ENCODE measurements around the gene MAOB.

The MAOB gene

DNA sequence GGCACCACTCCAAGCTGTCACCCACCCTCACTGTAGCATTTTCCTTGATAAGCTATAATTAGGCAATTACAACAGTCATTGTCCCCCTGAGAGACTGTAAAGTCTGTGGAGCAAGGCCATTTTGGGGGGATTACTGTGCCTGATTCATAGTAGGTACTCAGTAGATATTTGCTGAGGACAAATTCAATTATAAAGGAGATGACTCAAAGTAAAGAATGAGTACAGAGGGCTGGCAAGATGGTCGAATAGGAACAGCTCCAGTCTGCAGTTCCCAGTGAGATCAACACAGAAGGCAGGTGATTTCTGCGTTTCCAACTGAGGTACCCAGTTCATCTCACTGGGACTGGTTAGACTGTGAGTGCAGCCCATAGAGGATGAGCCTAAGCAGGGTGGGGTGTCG is 42.0 kb downstream of the MAOB start:
- Mint-ChIP-seq H3K4me3 (no peak overlapping the region), H3K4me1 (no peaks in the 10 kb centered on the region), H3K27ac (no peak overlapping the region), H3K9me3 (no peaks in the 10 kb centered on the region), H3K36me3 (no peaks in the 10 kb centered on the region), H3K27me3 (peaks cover 0 to 31% of the 10 kb centered on the region in 2 donors)
- no peak for DNase-seq
- ATAC-seq (replicated peaks): no peak

DNA sequence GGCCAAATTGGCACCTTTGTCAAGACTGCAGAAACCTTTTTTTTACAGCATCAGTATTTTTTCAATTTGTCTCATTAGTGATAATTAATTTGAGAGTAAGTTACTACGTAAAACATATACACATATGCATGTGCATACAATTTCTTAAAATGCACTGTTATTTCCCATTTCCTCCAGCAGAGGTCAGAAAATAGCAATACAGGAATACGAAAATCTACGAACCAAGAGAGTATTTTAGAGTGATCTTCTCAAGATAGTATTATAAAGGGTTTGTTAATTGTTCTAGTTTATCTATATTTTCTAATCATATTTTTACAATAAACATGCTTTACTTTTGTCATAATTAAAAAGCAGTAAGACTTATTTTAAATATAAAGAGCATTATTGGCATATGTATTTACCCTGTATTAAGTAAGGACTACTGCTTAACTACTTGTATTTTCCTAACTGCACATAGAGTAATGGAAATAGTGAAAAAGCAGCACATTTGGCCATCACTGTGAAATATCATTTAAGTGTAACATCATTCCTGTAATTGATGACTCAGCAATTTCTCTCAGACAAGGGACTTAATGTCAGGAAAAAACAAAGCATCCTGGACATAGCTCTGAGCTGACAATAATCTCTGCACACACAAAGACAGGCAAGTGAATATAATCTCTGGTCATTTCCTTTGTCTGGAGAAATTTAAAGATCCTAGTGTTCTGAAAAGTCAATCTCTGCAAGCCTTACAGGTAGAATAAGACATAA is 45.6 kb downstream of the MAOB start:
- no peak overlapping the region for H3K4me3 Mint-ChIP-seq
- no peaks in the 10 kb centered on the region for H3K9me3 Mint-ChIP-seq
- H3K27ac Mint-ChIP-seq: no peak overlapping the region
- no peaks in the 10 kb centered on the region for H3K36me3 Mint-ChIP-seq
- peaks cover 0 to 25% of the 10 kb centered on the region in 2 donors for H3K27me3 Mint-ChIP-seq
- H3K4me1 Mint-ChIP-seq: no peaks in the 10 kb centered on the region
- DNase-seq (no peak), ATAC-seq (replicated peaks) (no peak)

DNA sequence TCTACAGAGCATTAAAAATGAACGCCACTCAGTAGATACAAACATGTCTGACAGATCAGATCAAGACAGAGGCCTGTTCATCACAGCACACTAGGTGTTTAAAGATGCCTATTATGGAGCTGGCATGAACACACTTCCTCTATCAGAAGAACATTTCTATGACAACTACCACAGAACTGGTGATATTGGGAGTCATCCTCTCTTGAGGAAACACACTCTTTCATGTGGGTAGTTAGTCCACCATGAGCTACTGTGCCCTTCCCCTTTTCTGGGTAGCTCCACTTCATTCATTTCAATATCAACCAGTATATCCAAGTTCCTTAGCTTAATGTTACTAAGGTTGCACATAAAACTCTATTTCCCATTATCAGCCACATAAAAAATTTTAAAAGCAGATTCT is 46.7 kb downstream of the MAOB start:
- H3K27ac Mint-ChIP-seq: no peak overlapping the region
- H3K9me3 Mint-ChIP-seq: no peaks in the 10 kb centered on the region
- no peak overlapping the region for H3K4me3 Mint-ChIP-seq
- peaks cover 0 to 21% of the 10 kb centered on the region in 2 donors for H3K27me3 Mint-ChIP-seq
- ATAC-seq (replicated peaks): peak; percentile 34 to 52
- no peaks in the 10 kb centered on the region for H3K36me3 Mint-ChIP-seq
- DNase-seq: no peak
- H3K4me1 Mint-ChIP-seq: no peaks in the 10 kb centered on the region

DNA sequence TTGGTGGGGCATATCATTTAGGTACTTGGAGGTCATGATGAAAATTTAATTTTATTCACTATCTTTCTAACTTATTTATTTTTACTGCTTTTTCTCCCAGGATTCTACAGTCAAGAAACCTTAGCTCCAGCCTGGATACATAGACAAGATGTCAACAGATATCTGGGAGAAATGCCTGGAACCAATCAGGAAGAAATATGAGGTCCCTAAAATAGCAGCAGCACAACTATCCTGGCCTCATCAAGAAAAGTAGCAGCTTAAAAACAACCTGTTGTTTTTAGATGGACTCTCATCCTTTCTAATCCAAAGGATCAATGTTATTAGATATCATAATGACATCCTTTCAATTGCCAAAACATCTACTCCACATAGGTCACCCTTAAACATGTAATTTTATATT is 54.5 kb downstream of the MAOB start:
- ATAC-seq (replicated peaks) (no peak), DNase-seq (no peak)
- no peaks in the 10 kb centered on the region for H3K9me3 Mint-ChIP-seq
- no peaks in the 10 kb centered on the region for H3K36me3 Mint-ChIP-seq
- no peaks in the 10 kb centered on the region for H3K4me1 Mint-ChIP-seq
- peaks cover 0 to 19% of the 10 kb centered on the region in 2 donors for H3K27me3 Mint-ChIP-seq
- H3K4me3 Mint-ChIP-seq: no peak overlapping the region
- no peak overlapping the region for H3K27ac Mint-ChIP-seq

DNA sequence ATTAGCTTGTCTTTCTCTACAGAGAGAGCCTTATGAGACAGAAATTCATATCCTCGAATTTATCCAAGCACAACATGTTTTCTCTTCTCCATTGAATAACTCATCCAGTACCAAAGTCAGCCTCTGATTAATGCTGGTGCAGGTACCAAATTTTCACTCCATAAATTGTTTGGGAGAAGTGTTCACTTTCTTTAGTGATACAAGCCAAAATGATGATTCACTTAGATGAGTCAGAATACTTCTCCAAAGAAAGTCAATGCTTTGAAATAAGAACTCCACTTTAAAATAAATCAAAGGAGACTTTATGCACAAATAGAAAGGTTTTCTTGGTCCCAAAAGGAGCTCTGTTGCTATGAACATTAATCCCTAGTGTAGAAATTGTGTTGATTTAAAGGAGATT is 60.2 kb downstream of the MAOB start:
- ATAC-seq (replicated peaks): no peak
- DNase-seq: no peak
- Mint-ChIP-seq H3K27me3 (peaks cover 0 to 16% of the 10 kb centered on the region in 2 donors), H3K4me1 (no peaks in the 10 kb centered on the region), H3K27ac (no peak overlapping the region), H3K4me3 (no peak overlapping the region), H3K36me3 (no peaks in the 10 kb centered on the region), H3K9me3 (no peaks in the 10 kb centered on the region)

DNA sequence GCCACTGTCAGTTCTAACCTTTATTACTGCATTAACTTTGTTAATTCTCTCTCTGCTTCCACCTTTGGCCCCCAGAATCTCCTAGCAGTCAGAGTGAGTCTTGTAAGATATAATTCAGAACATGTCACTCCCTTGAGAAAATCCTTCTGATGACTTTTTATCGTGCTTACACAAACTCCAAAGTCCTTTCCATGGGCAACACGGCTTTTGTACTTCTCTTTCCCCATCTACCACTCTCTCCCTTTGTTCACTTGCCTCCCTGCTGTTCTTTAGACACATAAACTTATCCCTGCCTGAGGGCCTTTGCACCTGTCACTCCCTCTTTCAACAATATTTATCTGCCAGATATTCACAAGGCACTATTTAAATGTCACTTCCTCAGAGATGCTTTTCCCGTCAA is 64.8 kb downstream of the MAOB start:
- Mint-ChIP-seq H3K4me1 (no peaks in the 10 kb centered on the region), H3K27me3 (peaks cover 0 to 17% of the 10 kb centered on the region in 2 donors), H3K9me3 (no peaks in the 10 kb centered on the region), H3K36me3 (no peaks in the 10 kb centered on the region), H3K4me3 (no peak overlapping the region), H3K27ac (no peak overlapping the region)
- DNase-seq (no peak), ATAC-seq (replicated peaks) (no peak)

DNA sequence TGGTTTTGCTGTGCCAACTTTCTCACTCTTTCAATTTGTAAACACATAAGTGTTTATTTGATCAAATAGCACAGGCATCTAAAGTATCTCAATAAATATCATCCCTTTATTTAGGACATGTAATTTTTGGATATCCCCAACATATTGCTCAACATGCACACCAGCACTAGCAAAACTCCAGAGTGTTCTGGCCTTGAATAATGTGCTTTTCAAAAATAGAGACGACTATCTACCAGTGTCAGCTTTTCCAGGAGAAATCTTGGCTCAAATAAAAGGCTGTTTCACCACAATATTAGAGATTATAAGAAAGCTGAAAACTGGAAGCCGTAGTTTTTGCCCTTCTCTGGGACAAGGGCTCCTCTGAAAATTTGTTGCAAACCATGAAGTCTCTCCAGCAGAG is 67.0 kb downstream of the MAOB start:
- Mint-ChIP-seq H3K4me1 (no peaks in the 10 kb centered on the region), H3K36me3 (no peaks in the 10 kb centered on the region), H3K4me3 (no peak overlapping the region), H3K27me3 (peaks cover 0 to 23% of the 10 kb centered on the region in 2 donors), H3K9me3 (no peaks in the 10 kb centered on the region), H3K27ac (no peak overlapping the region)
- no peak for DNase-seq
- ATAC-seq (replicated peaks): no peak

DNA sequence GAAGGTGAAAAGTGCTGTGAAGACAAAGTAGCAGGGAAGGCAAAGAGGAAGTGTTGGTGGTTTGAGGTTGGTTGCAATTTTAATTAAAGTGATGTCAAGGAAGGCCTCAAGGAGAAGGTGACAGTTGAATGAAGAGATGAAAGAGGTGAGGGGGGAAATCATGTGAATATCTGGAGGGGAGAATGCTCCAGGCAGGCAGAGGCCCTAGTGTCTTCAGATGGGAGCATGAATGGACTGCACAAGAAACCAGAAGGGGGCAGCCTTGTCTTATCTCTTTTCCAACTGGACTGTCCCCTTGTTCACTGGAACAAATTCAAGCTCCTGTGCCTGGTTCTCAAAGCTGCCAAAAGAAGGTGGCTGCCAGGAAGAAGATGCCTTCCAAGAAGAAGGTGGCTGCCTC is 68.4 kb downstream of the MAOB start:
- DNase-seq: no peak
- Mint-ChIP-seq H3K9me3 (no peaks in the 10 kb centered on the region), H3K36me3 (no peaks in the 10 kb centered on the region), H3K27me3 (peaks cover 0 to 25% of the 10 kb centered on the region in 2 donors), H3K4me1 (no peaks in the 10 kb centered on the region), H3K4me3 (no peak overlapping the region), H3K27ac (no peak overlapping the region)
- no peak for ATAC-seq (replicated peaks)

DNA sequence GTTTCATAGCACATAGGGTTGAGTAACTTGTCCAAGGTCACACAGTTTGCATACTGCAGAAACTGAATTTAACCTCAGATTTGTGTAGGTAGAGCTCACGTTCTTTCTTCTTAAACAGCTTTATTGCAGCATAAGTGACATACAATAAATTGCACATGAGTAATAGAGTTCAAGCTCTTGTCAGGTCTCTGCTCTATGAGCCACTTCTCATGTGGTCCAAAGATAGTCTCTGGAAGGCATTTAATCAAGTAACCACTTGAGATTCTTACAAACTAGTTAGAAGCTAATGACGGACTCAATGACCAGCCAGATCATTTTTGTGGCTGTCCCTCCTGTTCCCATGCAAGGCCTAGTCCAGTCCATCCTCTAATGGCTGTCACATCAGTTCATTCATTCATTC is 68.9 kb downstream of the MAOB start:
- no peak overlapping the region for H3K27ac Mint-ChIP-seq
- no peaks in the 10 kb centered on the region for H3K9me3 Mint-ChIP-seq
- H3K36me3 Mint-ChIP-seq: no peaks in the 10 kb centered on the region
- peaks cover 0 to 25% of the 10 kb centered on the region in 2 donors for H3K27me3 Mint-ChIP-seq
- DNase-seq: no peak
- no peaks in the 10 kb centered on the region for H3K4me1 Mint-ChIP-seq
- no peak for ATAC-seq (replicated peaks)
- no peak overlapping the region for H3K4me3 Mint-ChIP-seq

DNA sequence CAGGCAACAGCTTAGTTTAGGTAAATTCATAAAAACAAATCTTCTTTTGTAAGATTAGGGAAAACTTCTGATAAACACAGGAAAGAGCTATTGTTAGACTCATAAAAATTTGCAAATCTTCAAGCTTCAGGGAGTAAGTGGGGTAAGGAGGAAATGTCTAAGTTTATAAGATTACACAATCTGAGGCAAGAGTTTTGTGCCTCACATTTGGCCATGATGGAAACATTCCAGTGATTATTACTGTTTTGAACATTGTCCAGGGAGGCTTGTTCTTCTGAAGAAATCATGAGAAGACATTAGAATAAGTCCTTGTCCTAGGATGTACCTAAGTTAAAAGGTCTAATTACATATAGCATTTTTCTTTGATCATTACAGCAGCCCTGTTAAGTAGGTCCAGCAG is 72.8 kb downstream of the MAOB start:
- ATAC-seq (replicated peaks) (no peak), DNase-seq (no peak)
- Mint-ChIP-seq H3K9me3 (no peaks in the 10 kb centered on the region), H3K4me3 (no peak overlapping the region), H3K27me3 (peaks cover 6 to 33% of the 10 kb centered on the region in 2 donors), H3K27ac (no peak overlapping the region), H3K4me1 (no peaks in the 10 kb centered on the region), H3K36me3 (no peaks in the 10 kb centered on the region)

DNA sequence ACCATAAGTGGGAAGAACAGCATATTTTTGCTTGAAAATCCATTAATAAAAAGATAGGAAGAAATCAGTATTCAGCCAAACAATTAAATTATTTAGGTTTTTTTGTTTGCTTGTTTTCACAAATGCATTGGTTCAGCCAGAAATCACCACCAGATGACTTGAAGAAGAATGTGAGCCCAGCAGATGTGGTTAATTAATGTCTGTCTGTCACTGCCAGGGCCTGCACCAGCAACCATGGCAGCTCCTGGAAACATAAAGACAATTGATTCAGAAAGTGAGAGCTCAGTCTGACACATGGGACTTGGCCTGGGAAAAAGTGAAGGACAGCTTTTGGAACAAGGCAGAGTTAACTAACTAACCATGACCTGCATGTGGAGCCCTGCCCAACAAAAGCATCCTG is 74.0 kb downstream of the MAOB start:
- no peaks in the 10 kb centered on the region for H3K36me3 Mint-ChIP-seq
- DNase-seq (no peak), ATAC-seq (replicated peaks) (no peak)
- H3K4me1 Mint-ChIP-seq: no peaks in the 10 kb centered on the region
- H3K9me3 Mint-ChIP-seq: no peaks in the 10 kb centered on the region
- H3K27ac Mint-ChIP-seq: no peak overlapping the region
- peaks cover 6 to 32% of the 10 kb centered on the region in 2 donors for H3K27me3 Mint-ChIP-seq
- no peak overlapping the region for H3K4me3 Mint-ChIP-seq

DNA sequence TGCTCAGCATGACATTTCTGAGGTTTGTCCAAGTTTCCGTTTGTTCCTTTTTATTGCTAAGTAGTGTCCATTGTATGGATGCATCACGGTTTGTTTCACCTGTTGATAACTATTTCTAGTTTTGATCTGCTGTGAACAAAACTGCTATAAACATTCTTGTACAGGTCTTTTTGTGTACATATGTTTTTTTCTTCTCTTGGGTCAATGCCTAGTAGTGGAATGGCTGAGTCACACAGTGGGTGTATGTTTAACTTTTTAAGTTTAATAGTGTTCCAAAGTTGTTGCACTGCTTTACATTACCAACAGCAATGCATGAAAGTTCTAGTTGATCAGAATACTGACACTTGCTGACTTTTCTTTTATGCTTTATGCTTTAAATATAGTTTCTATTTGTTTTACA is 76.7 kb downstream of the MAOB start:
- ATAC-seq (replicated peaks) (no peak), DNase-seq (no peak)
- H3K27ac Mint-ChIP-seq: no peak overlapping the region
- no peaks in the 10 kb centered on the region for H3K9me3 Mint-ChIP-seq
- H3K36me3 Mint-ChIP-seq: no peaks in the 10 kb centered on the region
- no peaks in the 10 kb centered on the region for H3K4me1 Mint-ChIP-seq
- peaks cover 6 to 30% of the 10 kb centered on the region in 2 donors for H3K27me3 Mint-ChIP-seq
- no peak overlapping the region for H3K4me3 Mint-ChIP-seq

DNA sequence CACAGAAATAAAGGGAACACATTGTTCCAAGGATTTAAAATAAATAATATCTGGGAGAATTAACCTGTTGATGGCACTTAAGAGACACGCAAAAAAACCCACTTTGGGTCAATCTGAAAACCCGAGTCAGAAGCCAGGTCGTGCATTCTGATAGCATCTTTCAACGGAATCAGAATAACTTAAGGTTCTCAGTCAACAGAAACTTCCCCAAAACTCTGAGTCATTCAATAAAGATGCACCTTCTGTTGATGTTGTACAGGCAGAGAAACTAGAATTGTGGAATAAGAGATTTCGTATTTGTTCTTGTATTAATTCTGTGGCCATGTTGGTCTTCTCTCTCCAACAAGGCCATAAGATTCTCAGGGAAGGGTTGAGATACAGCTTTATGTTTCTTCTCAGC is 78.2 kb downstream of the MAOB start:
- H3K4me1 Mint-ChIP-seq: no peaks in the 10 kb centered on the region
- no peaks in the 10 kb centered on the region for H3K9me3 Mint-ChIP-seq
- H3K27me3 Mint-ChIP-seq: peaks cover 6 to 35% of the 10 kb centered on the region in 2 donors
- no peak overlapping the region for H3K27ac Mint-ChIP-seq
- no peak overlapping the region for H3K4me3 Mint-ChIP-seq
- DNase-seq (no peak), ATAC-seq (replicated peaks) (no peak)
- H3K36me3 Mint-ChIP-seq: no peaks in the 10 kb centered on the region

DNA sequence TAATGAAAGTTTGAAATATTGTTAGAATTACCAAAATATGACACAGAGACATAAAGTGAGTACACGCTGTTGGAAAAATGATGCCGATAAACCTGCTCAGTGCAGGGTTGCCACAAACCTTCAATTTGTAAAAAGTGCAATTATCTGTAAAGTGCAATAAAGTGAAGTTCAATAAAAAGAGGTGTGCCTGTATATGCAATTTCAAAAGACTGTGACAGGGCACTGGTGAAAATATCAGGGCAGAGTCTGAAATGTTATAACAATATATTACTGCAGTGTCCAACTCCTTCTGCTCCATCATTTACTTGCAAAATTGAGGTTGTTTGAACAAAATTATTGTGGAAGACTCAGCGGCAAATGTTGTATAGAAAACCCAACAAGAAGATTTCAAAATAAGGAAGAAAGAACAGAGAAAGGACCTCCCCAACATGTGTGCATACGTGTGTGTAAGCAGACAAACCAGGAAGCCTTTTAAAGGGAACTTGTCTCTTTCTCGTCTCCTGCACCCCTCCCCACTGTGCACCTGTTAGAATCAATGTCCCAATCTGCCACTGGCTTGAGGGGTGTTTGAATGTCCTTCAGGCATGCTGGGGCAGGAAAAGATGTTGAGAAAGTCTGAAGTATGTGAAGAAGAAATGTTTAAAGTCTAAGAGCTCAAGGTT is 96.2 kb downstream of the MAOB start:
- Mint-ChIP-seq H3K27me3 (peaks cover 8 to 9% of the 10 kb centered on the region in 2 donors), H3K27ac (no peak overlapping the region), H3K9me3 (peaks cover 0 to 2% of the 10 kb centered on the region in 2 donors), H3K4me3 (no peak overlapping the region), H3K4me1 (no peaks in the 10 kb centered on the region), H3K36me3 (no peaks in the 10 kb centered on the region)
- DNase-seq: no peak
- ATAC-seq (replicated peaks): no peak

DNA sequence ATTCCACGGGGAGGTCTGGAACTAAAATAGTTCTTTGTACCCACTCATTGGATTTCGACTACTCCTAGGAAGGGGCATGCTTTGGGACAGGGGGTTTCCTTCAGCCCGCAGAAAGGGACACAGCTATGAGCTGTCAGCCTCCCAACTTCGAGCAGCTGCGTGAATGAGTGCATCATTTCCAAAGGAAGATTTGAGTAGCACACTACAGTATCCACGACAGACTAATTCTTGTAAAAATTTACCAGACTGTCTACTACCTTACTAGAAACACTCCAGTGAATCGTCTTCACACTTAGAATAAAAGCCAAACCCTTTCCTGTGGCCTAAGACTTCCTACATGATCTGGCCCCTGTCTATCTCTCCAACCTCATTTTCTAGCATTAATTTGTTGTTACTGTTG is 124.2 kb downstream of the MAOB start:
- H3K4me1 Mint-ChIP-seq: no peaks in the 10 kb centered on the region
- H3K36me3 Mint-ChIP-seq: no peaks in the 10 kb centered on the region
- ATAC-seq (replicated peaks) (no peak), DNase-seq (no peak)
- H3K9me3 Mint-ChIP-seq: no peaks in the 10 kb centered on the region
- H3K27me3 Mint-ChIP-seq: peaks cover 0 to 11% of the 10 kb centered on the region in 2 donors
- H3K4me3 Mint-ChIP-seq: no peak overlapping the region
- H3K27ac Mint-ChIP-seq: no peak overlapping the region

All from stimulated activated naive B cell treated with anti-CD40 and anti-IgM and Interleukin-4, amounts not matched to agents 10 μg/mL and 1 μg/mL and 100 μg/mL, for 72 hours (primary cell).